HFF-Myc (cell line): ENCODE data around the gene LGALS12.

ENCODE experiments used
- DNase-seq: peaks from one replicate; pipeline ENCODE4 v3.0.0-alpha.2; 2011; ENCODE audit warnings: low read depth; ENCODE audit errors: extremely low read depth
- H3K4me3 ChIP-seq: replicated peaks from 2 replicates; pipeline ENCODE4 v1.5.1; 2011; ENCODE audit warnings: low read depth, mild to moderate bottlenecking, control low read depth, low read length
- TF ChIP-seq, protein P1 (sequence below): IDR thresholded peaks from 2 replicates; pipeline ENCODE4 v1.5.1; 2012; ENCODE audit warnings: mild to moderate bottlenecking, low read depth, low read length, control low read depth; ENCODE audit errors: missing control alignments

The LGALS12 gene

DNA sequence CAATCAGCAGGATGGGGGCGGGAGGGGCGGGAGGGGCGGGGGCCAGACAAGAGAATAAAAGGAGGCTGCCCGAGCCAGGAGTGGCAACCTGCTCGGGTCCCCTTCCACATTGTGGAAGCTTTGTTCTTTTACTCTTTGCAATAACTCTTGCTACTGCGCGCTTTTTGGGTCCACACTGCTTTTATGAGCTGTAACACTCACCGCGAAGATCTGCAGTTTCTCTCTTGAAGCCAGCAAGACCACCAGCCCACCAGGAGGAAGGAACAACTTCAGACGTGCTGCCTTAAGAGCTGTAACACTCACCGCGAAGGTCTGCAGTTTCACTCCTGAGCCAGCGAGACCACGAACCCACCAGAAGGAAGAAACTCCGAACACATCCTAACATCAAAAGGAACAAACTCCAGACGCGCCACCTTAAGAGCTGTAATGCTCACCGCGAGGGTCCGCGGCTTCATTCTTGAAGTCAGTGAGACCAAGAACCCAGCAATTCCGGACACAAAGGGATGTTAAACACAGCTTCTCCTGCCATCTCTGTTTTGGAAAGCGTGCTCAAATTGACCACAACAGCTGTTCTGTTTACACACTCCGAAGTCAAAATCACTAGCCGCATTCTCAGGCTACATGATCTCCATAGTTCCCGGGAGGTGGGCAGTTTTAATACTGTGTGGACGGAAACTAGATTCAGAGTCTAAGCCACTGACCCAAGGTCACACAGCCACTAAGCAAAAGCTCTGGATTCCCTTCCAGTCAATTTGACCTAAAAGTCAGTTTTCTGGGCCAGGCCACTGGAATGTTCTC lies 45.4 kb downstream of the LGALS12 start:
- no peak for DNase-seq
- no peak overlapping the region for H3K4me3 ChIP-seq
- TF ChIP-seq, protein P1, sequence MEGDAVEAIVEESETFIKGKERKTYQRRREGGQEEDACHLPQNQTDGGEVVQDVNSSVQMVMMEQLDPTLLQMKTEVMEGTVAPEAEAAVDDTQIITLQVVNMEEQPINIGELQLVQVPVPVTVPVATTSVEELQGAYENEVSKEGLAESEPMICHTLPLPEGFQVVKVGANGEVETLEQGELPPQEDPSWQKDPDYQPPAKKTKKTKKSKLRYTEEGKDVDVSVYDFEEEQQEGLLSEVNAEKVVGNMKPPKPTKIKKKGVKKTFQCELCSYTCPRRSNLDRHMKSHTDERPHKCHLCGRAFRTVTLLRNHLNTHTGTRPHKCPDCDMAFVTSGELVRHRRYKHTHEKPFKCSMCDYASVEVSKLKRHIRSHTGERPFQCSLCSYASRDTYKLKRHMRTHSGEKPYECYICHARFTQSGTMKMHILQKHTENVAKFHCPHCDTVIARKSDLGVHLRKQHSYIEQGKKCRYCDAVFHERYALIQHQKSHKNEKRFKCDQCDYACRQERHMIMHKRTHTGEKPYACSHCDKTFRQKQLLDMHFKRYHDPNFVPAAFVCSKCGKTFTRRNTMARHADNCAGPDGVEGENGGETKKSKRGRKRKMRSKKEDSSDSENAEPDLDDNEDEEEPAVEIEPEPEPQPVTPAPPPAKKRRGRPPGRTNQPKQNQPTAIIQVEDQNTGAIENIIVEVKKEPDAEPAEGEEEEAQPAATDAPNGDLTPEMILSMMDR: no peak

DNA sequence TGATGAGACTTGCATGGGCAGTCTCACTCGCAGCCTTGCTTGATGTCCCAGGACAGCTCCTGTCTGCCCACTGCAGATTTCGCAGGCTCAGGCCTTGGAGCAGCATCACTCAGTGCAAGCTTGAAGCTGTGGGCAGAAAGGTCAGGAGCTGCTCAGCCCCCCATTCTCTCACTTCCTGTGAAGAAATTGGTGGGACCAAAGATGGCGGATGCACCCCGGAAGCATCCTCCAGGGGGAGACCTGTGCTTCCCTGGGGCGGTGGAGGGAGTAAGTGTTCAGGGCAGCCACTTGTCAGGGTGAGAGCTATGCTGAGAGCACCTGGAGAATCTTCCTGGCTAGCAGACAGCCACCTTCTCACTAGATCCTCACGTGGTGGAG lies 46.0 kb downstream of the LGALS12 start:
- DNase-seq: no peak
- TF ChIP-seq, protein P1: no peak
- no peak overlapping the region for H3K4me3 ChIP-seq

DNA sequence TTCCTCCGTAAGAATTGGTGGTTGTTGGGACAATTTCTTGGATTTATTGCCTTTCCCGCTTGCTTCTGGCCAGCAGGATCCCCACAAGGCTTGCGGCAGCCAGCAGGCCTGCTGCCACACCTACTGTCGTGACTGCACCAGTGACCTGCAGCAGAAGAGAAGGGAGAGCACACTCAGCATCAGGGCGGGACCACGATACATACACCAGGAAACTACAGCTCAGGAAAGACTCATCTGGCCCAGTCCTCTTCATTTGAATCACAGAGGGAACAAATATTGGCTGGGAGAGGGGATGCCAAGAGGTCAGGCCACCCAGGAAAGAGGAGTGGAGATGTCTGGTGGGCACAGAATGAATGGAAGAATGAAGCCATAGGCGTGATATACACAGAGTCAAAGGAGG lies 47.0 kb downstream of the LGALS12 start:
- no peak for DNase-seq
- no peak overlapping the region for H3K4me3 ChIP-seq
- TF ChIP-seq, protein P1: no peak

DNA sequence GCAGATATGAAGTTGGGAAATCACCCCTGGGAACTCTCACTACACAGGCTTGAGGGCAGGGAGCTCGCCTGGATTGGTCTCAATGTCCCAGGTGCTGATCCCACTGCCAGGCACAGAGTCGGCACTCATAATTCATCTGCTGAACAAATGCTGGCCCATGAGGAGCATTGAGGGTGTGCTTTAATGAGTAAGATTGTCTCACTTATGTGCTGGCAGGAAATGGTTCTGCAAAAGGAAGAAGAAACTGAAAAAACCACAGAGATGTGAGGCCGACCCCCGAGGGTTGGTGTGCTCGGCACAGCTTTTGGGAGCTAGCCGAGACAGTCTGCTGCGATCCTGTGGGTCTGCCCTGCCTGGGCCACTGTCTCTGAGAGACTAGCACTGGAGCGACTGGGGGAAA lies 47.9 kb downstream of the LGALS12 start:
- H3K4me3 ChIP-seq: no peak overlapping the region
- TF ChIP-seq, protein P1: no peak
- DNase-seq: no peak

DNA sequence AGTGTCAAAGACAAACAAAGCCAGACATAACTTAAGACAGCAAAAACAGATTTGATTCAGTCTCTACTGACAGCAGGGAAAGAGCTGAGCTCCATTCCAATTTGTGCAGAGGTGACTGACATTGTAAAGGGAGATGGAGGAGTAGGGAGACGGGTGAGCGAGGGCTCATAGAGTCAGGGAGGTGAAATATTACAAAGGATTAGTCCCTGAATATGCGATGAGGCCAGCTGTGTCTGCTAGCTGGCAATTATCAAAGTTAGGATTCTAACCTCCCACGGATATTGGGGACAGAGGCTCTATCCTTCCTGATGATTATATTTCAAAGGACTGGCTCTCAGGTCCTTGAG lies 49.0 kb downstream of the LGALS12 start:
- TF ChIP-seq, protein P1: no peak
- DNase-seq: no peak
- no peak overlapping the region for H3K4me3 ChIP-seq

DNA sequence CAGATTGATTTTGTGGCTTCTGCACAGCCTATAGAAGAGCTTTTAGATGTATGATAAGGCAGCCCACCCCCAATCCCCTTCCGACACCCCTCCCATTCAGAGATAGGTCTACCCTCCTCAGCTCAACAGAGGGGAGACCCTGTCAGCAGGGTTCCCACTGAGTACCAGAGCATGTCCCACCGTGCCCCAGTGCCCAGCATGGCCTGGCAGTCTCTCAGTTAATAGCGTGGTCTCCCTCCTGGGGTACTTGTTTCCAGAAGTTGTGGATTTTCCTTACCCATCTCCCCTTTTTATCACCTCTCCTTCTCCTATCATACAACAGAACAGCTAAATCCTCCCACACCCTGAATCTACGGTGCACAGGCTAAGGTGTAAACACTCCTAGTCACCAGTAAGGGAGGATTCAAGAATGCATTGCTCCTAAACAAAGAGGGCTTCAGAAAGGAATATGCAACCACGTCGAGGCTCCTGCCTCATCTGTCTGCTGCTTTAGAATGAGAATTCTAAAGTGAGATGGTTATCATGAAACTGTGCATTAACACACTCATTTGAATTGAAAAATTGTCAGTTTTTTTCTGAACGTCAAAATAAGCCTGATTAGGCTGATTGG lies 50.6 kb downstream of the LGALS12 start:
- DNase-seq: no peak
- TF ChIP-seq, protein P1: no peak
- H3K4me3 ChIP-seq: no peak overlapping the region

DNA sequence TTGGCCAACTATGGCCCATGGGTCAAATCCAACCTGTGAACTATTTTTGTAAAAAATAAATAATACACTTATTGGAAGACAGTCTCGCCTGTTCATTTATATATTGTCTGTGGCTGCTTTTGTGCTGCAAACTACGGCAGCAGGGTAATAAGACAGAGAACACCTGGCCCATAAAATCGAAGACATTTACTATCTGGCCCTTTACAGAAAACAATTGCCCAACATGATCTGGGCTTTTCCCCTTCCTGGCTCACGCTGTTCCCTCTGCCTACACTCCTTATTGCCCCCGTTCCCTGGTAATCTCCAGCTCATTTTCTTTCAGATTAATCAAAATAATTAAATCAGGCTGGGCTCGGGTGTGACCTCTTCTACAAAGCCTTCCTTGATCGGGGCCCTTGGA lies 51.7 kb downstream of the LGALS12 start:
- TF ChIP-seq, protein P1: no peak
- no peak for DNase-seq
- H3K4me3 ChIP-seq: no peak overlapping the region
